Activated CD4-positive, alpha-beta memory T cell treated with anti-CD3 and anti-CD28 coated beads for 36 hours (primary cell): ENCODE results near the gene SAMD1. TPM values are rescaled to one million over a fixed set of nuclear protein-coding genes. Genes with fewer than 3 reads are reported as not detected.

Experiments used
- CTCF ChIA-PET: fragments of 350-600 bp; sonication (Branson Sonifier 250); formaldehyde crosslinking; loops from one replicate; lab custom pipeline; 2021; ENCODE audit warnings: antibody characterized with exemption, inconsistent platforms; lab: Charles Lee
- POLR2A ChIA-PET: fragments of 350-600 bp; sonication (Branson Sonifier 250); formaldehyde crosslinking; loops from one replicate; lab custom pipeline; 2021; ENCODE audit warnings: antibody characterized with exemption; lab: Charles Lee
- DNase-seq: peaks from one replicate; pipeline ENCODE4 v3.0.0-alpha.2; 2020
- H3K27ac Mint-ChIP-seq: one replicate; pipeline ENCODE4 v1.8.0; 2021; ENCODE audit warnings: mixed read lengths
- H3K27me3 Mint-ChIP-seq: one replicate; pipeline ENCODE4 v1.8.0; 2021; ENCODE audit warnings: mixed read lengths
- H3K36me3 Mint-ChIP-seq: one replicate; pipeline ENCODE4 v1.8.0; 2021; ENCODE audit warnings: mixed read lengths
- H3K4me1 Mint-ChIP-seq: one replicate; pipeline ENCODE4 v1.8.0; 2021; ENCODE audit warnings: low read depth, mixed read lengths
- H3K4me3 Mint-ChIP-seq: one replicate; pipeline ENCODE4 v1.8.0; 2021; ENCODE audit warnings: mild to moderate bottlenecking, mixed read lengths
- H3K9me3 Mint-ChIP-seq: one replicate; pipeline ENCODE4 v1.8.0; 2021; ENCODE audit warnings: mixed read lengths
- intact Hi-C: fragments of 100-400 bp; cut with micrococcal nuclease; formaldehyde crosslinking; loops from one replicate; pipeline ENCODE4 v1.15.1; 2023
- total RNA-seq, 2 experiments: library from RNA; stranded (reverse); gene quantifications; one replicate each; pipeline ENCODE4 v1.2.3, GENCODE V29; 2021

Gene SAMD1
- 10 to 100 TPM; 74.5 to 77.6 TPM for total RNA-seq

DNA sequence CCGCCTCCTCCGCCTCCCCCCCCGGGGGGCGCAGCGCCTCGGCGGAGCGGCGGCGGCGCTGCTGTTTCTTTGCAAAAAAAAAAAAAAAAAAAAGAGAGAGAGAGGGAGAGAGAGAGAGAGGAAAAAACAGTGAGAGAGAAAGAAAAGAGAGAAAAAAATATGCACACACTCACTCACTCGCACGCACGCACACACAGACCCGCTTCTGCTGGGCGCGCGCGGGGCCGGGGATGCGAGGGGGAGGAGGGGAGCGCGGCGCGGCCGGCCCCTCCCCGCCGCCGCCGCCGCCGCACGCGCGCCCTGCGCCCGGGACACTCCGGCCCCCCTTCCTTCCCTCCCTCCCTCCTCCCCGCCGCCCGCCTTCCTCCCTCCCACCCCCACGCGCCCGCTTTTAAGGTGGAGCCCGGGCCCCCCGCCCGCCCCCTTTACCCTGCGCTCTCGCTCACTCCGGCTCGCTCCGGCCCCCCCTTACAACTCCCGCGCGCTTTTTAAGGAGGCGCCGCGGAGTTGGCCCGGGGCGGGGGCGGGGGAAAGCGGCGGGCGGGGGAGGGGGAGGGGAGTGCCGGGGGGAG is at the start of gene SAMD1:
Gene SAMD1, minus strand, starts transcription at position 243 of the 572 bp plus-strand sequence.
- Mint-ChIP-seq H3K27me3 (no peaks in the 10 kb centered on the region), H3K27ac (peak within 1 kb of the TSS; percentile 95), H3K4me1 (peaks cover 22% of the 10 kb centered on the region), H3K9me3 (peaks cover 16% of the 10 kb centered on the region), H3K4me3 (peak within 1 kb of the TSS; percentile 89), H3K36me3 (peaks cover 30% of the 10 kb centered on the region)
- peak; percentile 88 for DNase-seq
- CTCF ChIA-PET: interaction anchor here (1.0 to 1.6 kb wide), 5 partner anchors 9 to 209 kb away, joined by 3 to 4 read pairs (median 4); partner anchors contain the start of genes ASF1B and MISP3
- intact Hi-C loops: loop anchor here (1.0 kb wide), 3 partner anchors 9 to 46 kb away; partner anchors contain the start of genes ASF1B and PRKACA
- POLR2A ChIA-PET: interaction anchor here (1.5 to 1.8 kb wide), 2 partner anchors 10 to 46 kb away, joined by 5 read pairs; partner anchors contain the start of gene ASF1B

DNA sequence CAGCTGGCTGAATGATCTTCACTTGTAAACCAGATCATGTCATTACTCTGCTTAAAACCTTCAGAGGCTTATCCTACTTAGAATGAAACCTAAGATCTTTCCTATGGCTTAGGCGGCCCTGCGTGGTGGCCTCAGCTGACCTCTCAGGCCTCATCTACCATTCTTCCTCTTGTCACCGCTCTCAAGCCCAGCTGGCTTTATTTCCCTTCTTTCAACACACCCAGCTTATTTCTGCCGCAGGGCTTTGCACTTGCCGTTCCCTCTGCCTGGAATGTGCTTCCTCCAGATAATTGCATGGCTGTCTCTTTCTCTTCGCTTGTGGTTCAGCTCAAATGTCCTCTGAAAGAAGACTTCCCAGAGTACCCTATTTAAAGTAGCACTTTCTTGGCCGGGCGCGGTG is 49.4 kb upstream of the SAMD1 start:
- POLR2A ChIA-PET: no interaction called here
- Mint-ChIP-seq H3K9me3 (no peaks in the 10 kb centered on the region), H3K4me3 (no peak overlapping the region), H3K36me3 (peaks cover 9% of the 10 kb centered on the region), H3K27ac (no peak overlapping the region), H3K4me1 (peaks cover 29% of the 10 kb centered on the region), H3K27me3 (no peaks in the 10 kb centered on the region)
- CTCF ChIA-PET: interaction anchor here (0.9 to 2.2 kb wide), 6 partner anchors 8 to 843 kb away, joined by 3 to 7 read pairs (median 4); no protein-coding TSS in a partner anchor
- intact Hi-C loops: loop anchor here (5.0 to 10.0 kb wide), 4 partner anchors 55 to 332 kb away; no protein-coding TSS in a partner anchor
- no peak for DNase-seq

DNA sequence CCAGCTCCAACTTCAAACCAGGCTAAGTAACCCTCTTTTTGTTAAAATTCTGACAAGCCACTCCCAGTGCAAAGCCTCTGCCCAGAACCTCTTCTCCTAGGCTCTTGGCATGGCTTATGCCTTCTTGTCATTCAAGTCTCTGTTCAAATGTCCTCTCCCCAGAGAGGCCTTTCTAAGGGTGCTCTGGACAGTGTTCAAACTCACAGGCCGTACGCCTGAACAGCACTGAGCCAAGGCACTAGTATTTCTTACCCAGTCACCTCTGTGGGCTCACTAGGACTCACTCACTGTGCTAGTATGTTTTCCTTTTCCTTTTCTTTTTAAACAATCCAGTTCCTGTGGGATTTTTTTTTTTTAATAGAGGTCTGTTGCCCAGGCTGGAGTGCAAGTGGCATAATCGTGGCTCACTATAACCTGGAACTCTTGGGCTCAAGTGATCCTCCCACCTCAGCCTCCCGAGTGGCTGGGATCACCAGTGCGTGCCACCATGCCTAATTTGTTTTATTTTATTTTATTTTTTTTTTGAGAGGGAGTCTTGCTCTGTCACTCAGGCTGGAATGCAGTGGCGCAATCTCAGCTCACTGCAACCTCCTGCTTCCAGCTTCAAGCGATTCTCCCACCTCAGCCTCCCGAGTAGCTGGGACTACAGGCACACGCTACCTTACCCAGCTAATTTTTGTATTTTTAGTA is 48.2 kb upstream of the SAMD1 start:
- intact Hi-C loops: loop anchor here (5.0 kb wide), 3 partner anchors 214 to 334 kb away; no protein-coding TSS in a partner anchor
- peak overlapping the region; percentile 51 for H3K27ac Mint-ChIP-seq
- no peak for DNase-seq
- peak overlapping the region; percentile 45 for H3K4me3 Mint-ChIP-seq
- POLR2A ChIA-PET: no interaction called here
- peaks cover 12% of the 10 kb centered on the region for H3K36me3 Mint-ChIP-seq
- H3K27me3 Mint-ChIP-seq: no peaks in the 10 kb centered on the region
- CTCF ChIA-PET: interaction anchor here (0.6 to 2.2 kb wide), 3 partner anchors 10 to 79 kb away, joined by 3 to 7 read pairs (median 3); no protein-coding TSS in a partner anchor
- peaks cover 35% of the 10 kb centered on the region for H3K4me1 Mint-ChIP-seq
- no peaks in the 10 kb centered on the region for H3K9me3 Mint-ChIP-seq

DNA sequence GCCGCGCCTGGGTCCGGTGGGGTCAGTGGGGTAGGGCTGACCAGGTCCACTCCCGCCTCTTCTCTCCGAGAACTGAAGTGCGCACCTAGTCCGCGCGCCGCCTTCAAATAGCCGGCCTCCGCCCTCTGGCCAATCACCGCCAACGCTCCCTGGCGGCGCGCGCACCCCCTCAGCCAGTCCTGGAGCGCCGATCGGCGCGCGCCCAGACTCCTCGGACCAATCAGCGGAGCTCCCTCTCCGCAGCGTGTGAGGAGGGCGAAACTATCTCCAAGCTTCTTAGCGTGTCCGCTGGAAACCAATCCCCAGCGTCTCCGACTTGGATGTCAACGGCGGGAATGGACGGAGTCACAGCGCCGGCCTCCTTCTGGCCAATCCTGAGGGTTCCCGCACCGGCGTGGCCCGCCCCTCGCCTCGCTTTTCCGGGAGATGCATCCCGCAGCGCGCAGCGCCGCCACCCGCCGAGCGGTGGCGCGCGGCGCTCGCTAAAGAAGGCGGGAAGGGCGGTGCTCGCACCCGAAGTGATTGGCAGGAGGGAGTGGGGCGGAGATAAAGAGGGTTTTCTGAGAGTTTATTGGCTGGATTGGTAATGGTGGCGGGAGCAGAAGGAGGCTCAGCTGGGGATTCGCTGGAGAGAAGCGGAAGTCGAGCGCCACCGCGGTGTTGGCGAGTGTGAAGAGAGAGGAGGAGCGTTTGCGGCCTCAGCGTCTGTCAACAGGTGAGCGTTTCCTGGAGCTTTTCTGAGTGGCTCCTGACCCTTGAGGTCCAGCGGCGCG is 46.1 kb upstream of the SAMD1 start, which contains the start of gene ASF1B:
Gene ASF1B, minus strand, starts transcription at position 81 of the 773 bp plus-strand sequence. CDS start 133 bp downstream, outside the sequence.
- Mint-ChIP-seq H3K27ac (peak within 1 kb of the TSS; percentile 94), H3K9me3 (no peaks in the 10 kb centered on the region), H3K4me1 (peaks cover 33% of the 10 kb centered on the region), H3K4me3 (peak within 1 kb of the TSS; percentile 81), H3K36me3 (peaks cover 12% of the 10 kb centered on the region), H3K27me3 (no peaks in the 10 kb centered on the region)
- DNase-seq: peak; percentile 99
- intact Hi-C loops: loop anchor here (1.0 to 5.0 kb wide), 9 partner anchors 19 to 350 kb away; partner anchors contain the start of genes DDX39A and PRKACA
- POLR2A ChIA-PET: interaction anchor here (0.7 to 1.7 kb wide), 12 partner anchors 11 to 281 kb away, joined by 3 to 7 read pairs (median 5); partner anchors contain the start of genes ADGRE5, DDX39A, MISP3 and PRKACA
- CTCF ChIA-PET: interaction anchor here (0.6 to 2.8 kb wide), 68 partner anchors 10 to 436 kb away, joined by 3 to 37 read pairs (median 4); partner anchors contain the start of genes ADGRE5, DNAJB1, GIPC1 and MISP3

DNA sequence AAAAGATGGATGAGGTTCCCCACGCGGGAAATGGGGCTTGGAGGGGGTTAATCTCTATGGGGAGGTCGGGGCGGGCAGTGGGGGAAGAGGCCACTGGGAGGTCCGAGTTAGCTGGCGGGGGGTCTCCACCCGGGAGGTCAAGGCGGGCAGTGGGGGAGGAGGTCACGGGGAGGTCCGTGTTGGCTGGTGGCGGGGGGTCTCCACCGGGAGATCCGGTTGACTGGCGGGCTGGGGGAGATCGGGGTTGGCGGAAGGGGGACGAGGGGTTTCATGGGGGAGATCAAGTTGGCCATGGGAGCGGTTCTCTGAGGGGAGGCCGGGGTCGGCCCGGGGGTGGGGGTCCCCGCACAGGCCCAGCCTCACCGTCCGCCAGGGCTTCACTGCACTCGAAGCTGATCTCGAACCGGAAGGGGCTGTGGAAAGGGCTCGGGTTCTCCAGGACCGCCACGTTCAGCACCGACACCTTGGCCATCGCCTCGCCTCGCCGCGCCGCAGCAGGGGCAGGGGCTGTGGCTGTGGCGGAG is 45.5 kb upstream of the SAMD1 start:
- intact Hi-C loops: loop anchor here (1.0 to 5.0 kb wide), 8 partner anchors 19 to 351 kb away; partner anchors contain the start of genes DDX39A and PRKACA
- DNase-seq: no peak

DNA sequence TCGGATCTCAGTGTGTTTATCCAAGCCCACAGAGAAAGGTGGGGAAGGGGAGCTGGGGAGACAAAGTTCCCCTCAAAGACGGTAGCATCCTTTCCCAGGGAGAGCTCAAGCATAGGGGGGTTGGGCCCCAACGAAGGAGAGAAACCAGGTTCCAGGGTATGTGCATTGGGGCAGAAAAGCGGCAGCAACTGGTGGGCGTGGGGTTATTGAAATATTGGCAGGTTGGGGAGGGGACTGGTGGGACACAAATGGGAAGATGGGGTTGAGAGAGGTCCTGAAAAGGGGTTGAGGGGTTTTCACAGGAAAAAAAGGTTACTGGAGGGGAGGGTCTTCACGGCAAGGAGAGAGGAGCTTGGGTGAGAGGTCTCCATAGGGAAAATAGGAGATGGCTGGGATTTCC is 44.8 kb upstream of the SAMD1 start:
- Mint-ChIP-seq H3K36me3 (peaks cover 9% of the 10 kb centered on the region), H3K9me3 (no peaks in the 10 kb centered on the region), H3K27ac (peak overlapping the region; percentile 77), H3K4me1 (peaks cover 28% of the 10 kb centered on the region), H3K4me3 (peak overlapping the region; percentile 81), H3K27me3 (no peaks in the 10 kb centered on the region)
- POLR2A ChIA-PET: interaction anchor here (0.6 to 1.7 kb wide), 2 partner anchors 12 to 351 kb away, joined by 3 to 6 read pairs; no protein-coding TSS in a partner anchor
- no peak for DNase-seq
- CTCF ChIA-PET: interaction anchor here (2.0 to 2.8 kb wide), 2 partner anchors 11 to 270 kb away, joined by 7 to 31 read pairs; no protein-coding TSS in a partner anchor
- intact Hi-C loops: loop anchor here (5.0 kb wide), 3 partner anchors 217 to 337 kb away; no protein-coding TSS in a partner anchor

More for the DNA sequence above, 45.5 kb upstream of the SAMD1 start:
- POLR2A ChIA-PET: interaction anchor here (1.0 to 1.7 kb wide), 8 partner anchors 12 to 279 kb away, joined by 3 to 7 read pairs (median 5); partner anchors contain the start of genes ADGRE5 and MISP3
- Mint-ChIP-seq H3K9me3 (no peaks in the 10 kb centered on the region), H3K36me3 (peaks cover 11% of the 10 kb centered on the region), H3K27ac (peak overlapping the region; percentile 94), H3K4me3 (peak overlapping the region; percentile 81), H3K27me3 (no peaks in the 10 kb centered on the region), H3K4me1 (peaks cover 30% of the 10 kb centered on the region)
- CTCF ChIA-PET: interaction anchor here (0.7 to 2.8 kb wide), 57 partner anchors 10 to 437 kb away, joined by 3 to 37 read pairs (median 5); partner anchors contain the start of genes ADGRE5, DNAJB1, GIPC1 and MISP3

DNA sequence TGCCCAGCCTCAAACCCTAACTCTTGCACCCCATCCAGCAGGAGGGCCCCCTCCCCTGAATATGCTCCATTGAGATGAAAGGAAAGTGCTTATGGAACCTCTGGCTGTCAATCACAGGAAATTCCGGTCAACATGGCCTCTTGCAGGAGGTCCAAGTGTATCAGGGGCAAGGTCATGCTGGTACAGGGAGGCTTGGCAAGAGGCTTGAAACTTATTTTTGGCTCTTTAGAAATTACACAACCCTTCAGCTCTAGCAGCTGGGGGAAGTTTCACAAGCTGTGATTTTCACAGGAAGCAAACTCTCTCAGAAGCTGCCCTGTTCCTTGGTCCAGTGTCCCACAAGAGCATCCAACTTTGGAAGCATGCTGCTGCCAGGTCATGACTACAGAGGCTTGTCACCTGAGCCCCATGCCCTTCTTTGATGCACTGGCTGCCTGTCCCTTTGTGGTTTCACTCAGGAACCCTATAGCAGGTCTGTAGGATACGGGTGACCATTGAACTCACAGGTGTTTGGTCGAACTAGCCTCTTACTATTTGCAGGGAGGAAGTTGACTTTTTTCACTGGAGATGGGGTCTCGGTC is 37.5 kb upstream of the SAMD1 start:
- no peaks in the 10 kb centered on the region for H3K27me3 Mint-ChIP-seq
- intact Hi-C loops: no loop called here
- no peak overlapping the region for H3K4me3 Mint-ChIP-seq
- no peak for DNase-seq
- no peak overlapping the region for H3K27ac Mint-ChIP-seq
- peaks cover 20% of the 10 kb centered on the region for H3K36me3 Mint-ChIP-seq
- POLR2A ChIA-PET: no interaction called here
- no peaks in the 10 kb centered on the region for H3K9me3 Mint-ChIP-seq
- no peaks in the 10 kb centered on the region for H3K4me1 Mint-ChIP-seq
- CTCF ChIA-PET: no interaction called here

DNA sequence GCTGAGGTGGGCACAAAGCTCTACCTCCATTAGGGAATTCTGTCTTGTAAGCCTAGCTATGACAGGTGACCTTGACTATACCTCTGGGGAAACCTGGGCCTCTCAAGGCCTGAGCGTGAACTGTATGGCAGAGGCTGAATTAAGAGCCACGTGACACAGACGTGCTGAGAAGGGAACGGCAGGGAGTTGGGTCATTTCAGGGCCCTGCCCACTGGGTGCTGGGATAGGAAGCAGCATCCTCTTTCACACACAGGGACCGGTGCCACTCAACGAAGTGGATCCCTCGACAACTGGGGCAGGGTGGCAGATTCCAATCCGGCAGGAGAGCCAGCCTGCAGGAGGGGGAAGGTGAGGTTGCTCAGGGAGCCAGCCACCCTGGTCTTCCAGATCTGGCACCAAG is 36.6 kb upstream of the SAMD1 start:
- Mint-ChIP-seq H3K27me3 (no peaks in the 10 kb centered on the region), H3K36me3 (peaks cover 25% of the 10 kb centered on the region), H3K4me3 (no peak overlapping the region), H3K4me1 (peaks cover 2% of the 10 kb centered on the region), H3K9me3 (no peaks in the 10 kb centered on the region), H3K27ac (no peak overlapping the region)
- intact Hi-C loops: no loop called here
- POLR2A ChIA-PET: no interaction called here
- CTCF ChIA-PET: interaction anchor here (1.2 kb wide), 1 partner anchor 13 kb away, joined by 4 read pairs; no protein-coding TSS in a partner anchor
- no peak for DNase-seq

DNA sequence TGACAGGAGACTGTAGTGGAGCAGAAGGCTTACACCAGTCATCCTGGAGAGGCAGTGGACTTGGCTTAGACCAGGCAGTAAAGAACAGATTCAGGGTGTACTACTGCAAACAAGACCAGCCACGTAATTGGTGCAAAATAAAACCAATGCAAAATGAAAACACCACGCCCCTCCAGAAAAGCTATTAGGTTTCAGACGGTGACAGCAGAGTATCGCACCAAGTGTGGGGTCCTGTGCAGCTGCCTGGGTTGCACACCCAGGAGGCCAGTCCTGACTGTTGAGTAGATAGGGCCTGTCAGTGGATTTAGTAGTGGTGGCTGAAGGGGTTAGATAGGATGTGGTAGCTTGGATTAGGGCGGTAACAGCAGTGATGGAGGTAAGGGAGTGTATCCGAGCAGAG is 32.4 kb upstream of the SAMD1 start:
- intact Hi-C loops: no loop called here
- ChIA-PET POLR2A (no interaction called here), CTCF (interaction anchor here (1.0 kb wide), 2 partner anchors 9 to 24 kb away, joined by 3 to 4 read pairs; no protein-coding TSS in a partner anchor)
- H3K27me3 Mint-ChIP-seq: no peaks in the 10 kb centered on the region
- H3K36me3 Mint-ChIP-seq: peaks cover 21% of the 10 kb centered on the region
- no peak for DNase-seq
- no peak overlapping the region for H3K27ac Mint-ChIP-seq
- no peaks in the 10 kb centered on the region for H3K9me3 Mint-ChIP-seq
- H3K4me1 Mint-ChIP-seq: peaks cover 10% of the 10 kb centered on the region
- no peak overlapping the region for H3K4me3 Mint-ChIP-seq

DNA sequence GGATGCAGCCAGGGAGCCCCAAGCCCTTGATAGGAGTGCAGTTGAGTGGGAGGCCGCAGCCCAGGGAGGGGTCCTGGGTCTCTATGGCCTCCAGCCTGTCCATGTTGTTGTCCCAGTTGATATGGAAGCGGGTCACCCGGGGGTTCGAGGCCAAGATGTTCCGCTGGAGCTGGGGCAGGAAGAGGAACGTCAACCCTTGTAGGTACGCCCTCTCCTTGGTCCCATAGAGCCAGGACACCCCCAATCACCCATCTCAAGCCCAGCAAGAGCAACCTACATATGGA is 29.9 kb upstream of the SAMD1 start:
- POLR2A ChIA-PET: no interaction called here
- Mint-ChIP-seq H3K4me3 (no peak overlapping the region), H3K27ac (no peak overlapping the region), H3K36me3 (peaks cover 13% of the 10 kb centered on the region), H3K4me1 (peaks cover 23% of the 10 kb centered on the region), H3K27me3 (no peaks in the 10 kb centered on the region), H3K9me3 (no peaks in the 10 kb centered on the region)
- DNase-seq: no peak
- intact Hi-C loops: no loop called here
- CTCF ChIA-PET: interaction anchor here (1.1 kb wide), 1 partner anchor 16 kb away, joined by 3 read pairs; the partner anchor contains the start of gene ASF1B
